ENCODE results near the gene CACNA1C.

GRCh38 chr12:2622460-2622859 lies 569.7 kb downstream of the CACNA1C start:
- no peak for TF ChIP-seq CTCF (IDR thresholded peaks at IDR 0.05)
- no peak for TF ChIP-seq EZH2 (IDR thresholded peaks at IDR 0.05; ENCODE audit: borderline replicate concordance, insufficient read depth, low read depth, low read length, poor library complexity, severe bottlenecking)

All from B cell (primary cell).